Thyroid gland (tissue), 4 donors: ENCODE data around the gene CD79B.

Source experiments
- POLR2A ChIP-seq, 2 donors: fragments of 450-650 bp; IDR thresholded peaks; one replicate each; pipeline ENCODE4 v1.6.1; 2017; ENCODE audit warnings: antibody characterized with exemption in 2 of 2, mild to moderate bottlenecking in 2 of 2, moderate library complexity in 1 of 2
- TF ChIP-seq, protein P1 (sequence below), 6 experiments: fragments of 200-600 bp in 3 of 6; fragments of 450-650 bp in 3 of 6; sonication (generic) in 3 of 6; IDR thresholded peaks; one replicate each; pipeline ENCODE4 v1.5.1; 2016 to 2019; ENCODE audit warnings: antibody characterized with exemption in 6 of 6, mild to moderate bottlenecking in 2 of 6, inconsistent platforms in 1 of 6, moderate library complexity in 1 of 6

DNA sequence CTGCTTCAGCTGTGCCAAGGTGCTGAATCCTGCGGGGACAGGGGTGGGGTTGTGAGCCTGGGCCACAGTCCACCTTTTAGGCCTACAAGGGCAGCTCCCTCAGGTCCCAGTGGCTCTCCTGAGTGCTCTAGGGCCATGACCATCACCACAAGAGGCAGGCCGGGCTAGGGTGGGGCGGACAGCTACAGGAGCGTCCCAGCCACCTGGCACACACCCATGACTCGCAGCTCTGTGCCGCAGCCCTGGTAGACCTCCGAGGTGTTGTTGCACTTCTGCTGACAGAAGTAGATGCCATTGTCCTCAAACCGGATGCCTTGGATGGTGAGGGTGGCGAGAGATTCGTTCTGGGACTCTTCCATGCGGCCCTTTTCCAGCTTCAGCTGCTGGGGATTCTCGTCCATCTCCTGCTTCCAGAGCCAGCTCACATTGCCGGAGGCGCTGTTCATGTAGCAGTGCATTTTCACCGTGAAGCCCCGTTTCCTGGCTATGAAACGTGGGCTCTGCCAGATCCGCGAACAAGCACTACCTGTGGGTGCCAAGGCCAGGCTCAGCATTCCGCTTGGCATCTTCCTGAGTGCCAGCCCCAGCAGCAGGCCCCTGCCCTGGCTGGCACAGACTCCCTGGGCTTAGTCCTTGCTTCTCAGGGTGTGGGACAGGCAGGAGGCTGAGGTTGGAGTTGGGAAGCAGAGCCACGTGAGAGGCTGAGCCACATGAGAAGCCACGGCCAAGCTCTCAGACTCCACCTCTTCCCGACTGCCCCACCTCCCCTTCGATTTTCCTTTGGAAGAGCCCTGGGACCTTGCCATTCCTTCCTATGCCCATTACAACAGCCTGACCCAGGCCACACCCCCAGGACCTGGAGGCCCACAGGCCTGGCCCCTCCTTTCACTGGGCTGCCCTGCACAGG, 2.0 kb downstream of the CD79B start:
- TF ChIP-seq, protein P1, sequence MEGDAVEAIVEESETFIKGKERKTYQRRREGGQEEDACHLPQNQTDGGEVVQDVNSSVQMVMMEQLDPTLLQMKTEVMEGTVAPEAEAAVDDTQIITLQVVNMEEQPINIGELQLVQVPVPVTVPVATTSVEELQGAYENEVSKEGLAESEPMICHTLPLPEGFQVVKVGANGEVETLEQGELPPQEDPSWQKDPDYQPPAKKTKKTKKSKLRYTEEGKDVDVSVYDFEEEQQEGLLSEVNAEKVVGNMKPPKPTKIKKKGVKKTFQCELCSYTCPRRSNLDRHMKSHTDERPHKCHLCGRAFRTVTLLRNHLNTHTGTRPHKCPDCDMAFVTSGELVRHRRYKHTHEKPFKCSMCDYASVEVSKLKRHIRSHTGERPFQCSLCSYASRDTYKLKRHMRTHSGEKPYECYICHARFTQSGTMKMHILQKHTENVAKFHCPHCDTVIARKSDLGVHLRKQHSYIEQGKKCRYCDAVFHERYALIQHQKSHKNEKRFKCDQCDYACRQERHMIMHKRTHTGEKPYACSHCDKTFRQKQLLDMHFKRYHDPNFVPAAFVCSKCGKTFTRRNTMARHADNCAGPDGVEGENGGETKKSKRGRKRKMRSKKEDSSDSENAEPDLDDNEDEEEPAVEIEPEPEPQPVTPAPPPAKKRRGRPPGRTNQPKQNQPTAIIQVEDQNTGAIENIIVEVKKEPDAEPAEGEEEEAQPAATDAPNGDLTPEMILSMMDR (IDR thresholded peaks at IDR 0.05) = no peak
- TF ChIP-seq POLR2A (IDR thresholded peaks at IDR 0.05) = no peak
